Measurements from ENCODE around the gene AMOTL2.

The AMOTL2 gene

DNA sequence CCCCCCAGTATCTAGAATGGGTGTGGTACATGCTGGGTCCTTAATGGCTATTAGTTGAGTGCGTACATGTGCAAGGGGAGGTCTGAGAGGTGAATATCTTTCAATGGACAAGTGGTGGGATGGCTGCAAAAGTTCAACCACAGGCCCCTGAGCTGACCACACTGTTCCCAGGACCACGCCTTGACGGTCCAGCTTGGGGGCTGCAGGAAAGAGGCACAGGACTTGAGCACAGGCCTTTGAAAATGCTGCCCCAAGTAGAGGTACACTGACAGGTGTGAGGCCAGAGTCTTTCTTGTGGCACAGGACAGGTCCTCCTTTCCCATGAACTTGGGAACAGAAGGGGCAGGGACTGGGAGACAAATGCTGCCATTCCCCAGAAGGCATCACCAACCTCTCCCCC is 24.0 kb downstream of the AMOTL2 start:
- Histone ChIP-seq H3K27ac (ENCODE audit: low read depth, low read length) (no peak overlapping the region), H3K4me3 (ENCODE audit: low read length) (no peak overlapping the region), H3K36me3 (ENCODE audit: control insufficient read depth, low read length) (no peaks in the 10 kb centered on the region), H3K9me3 (ENCODE audit: control insufficient read depth, insufficient read depth, low read length) (peaks cover 10% of the 10 kb centered on the region), H3K79me2 (ENCODE audit: control insufficient read depth, low read length) (no peaks in the 10 kb centered on the region), H3K9me2 (replicated peaks; ENCODE audit: control insufficient read depth, low read length) (no peaks in the 10 kb centered on the region), H4K20me1 (ENCODE audit: control insufficient read depth, insufficient read depth, low read depth, low read length) (no peaks in the 10 kb centered on the region), H3K4me1 (ENCODE audit: control insufficient read depth, low read length) (no peaks in the 10 kb centered on the region), H3K27me3 (ENCODE audit: control insufficient read depth, low read length) (no peaks in the 10 kb centered on the region), H3F3A (ENCODE audit: control insufficient read depth, insufficient read depth) (no peaks in the 10 kb centered on the region), H3K4me2 (ENCODE audit: low read length) (no peak overlapping the region)
- TF ChIP-seq EZH2phosphoT487 (IDR thresholded peaks at IDR 0.05; ENCODE audit: borderline replicate concordance, low read length) (no peak), CTCF (IDR thresholded peaks at IDR 0.05; ENCODE audit: low read depth, low read length, poor library complexity, severe bottlenecking) (no peak)

DNA sequence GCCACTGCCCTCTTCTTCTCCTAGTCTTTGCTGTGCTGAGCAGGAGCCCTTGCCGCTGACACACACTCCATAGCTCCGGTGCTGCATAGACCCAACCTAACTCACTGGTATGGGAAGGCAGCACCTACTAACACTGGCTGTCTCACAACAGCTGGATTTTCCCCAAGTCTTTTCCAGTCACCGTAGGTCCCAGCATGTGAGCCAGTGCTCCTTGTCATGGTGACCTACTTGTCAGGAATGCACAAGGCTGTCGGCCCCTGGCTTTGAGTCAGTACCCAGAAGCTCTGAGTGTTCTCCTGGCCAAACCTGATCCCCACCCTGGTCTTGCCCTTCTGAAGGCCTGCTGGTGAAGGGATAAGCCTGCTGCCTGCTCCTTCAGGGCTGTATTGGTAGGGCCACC is 25.7 kb downstream of the AMOTL2 start:
- H3K4me3 ChIP-seq (ENCODE audit: low read length) = no peak overlapping the region
- no peak for TF ChIP-seq CTCF (IDR thresholded peaks at IDR 0.05; ENCODE audit: low read depth, low read length, poor library complexity, severe bottlenecking)
- TF ChIP-seq EZH2phosphoT487 (IDR thresholded peaks at IDR 0.05; ENCODE audit: borderline replicate concordance, low read length) = no peak
- H3K9me2 ChIP-seq (replicated peaks; ENCODE audit: control insufficient read depth, low read length) = no peaks in the 10 kb centered on the region
- H3K9me3 ChIP-seq (ENCODE audit: control insufficient read depth, insufficient read depth, low read length) = peaks cover 10% of the 10 kb centered on the region
- H3K27me3 ChIP-seq (ENCODE audit: control insufficient read depth, low read length) = no peaks in the 10 kb centered on the region
- H3K4me2 ChIP-seq (ENCODE audit: low read length) = no peak overlapping the region
- no peaks in the 10 kb centered on the region for H4K20me1 ChIP-seq (ENCODE audit: control insufficient read depth, insufficient read depth, low read depth, low read length)
- no peak overlapping the region for H3K27ac ChIP-seq (ENCODE audit: low read depth, low read length)
- no peaks in the 10 kb centered on the region for H3K36me3 ChIP-seq (ENCODE audit: control insufficient read depth, low read length)
- H3F3A ChIP-seq (ENCODE audit: control insufficient read depth, insufficient read depth) = no peaks in the 10 kb centered on the region
- no peaks in the 10 kb centered on the region for H3K79me2 ChIP-seq (ENCODE audit: control insufficient read depth, low read length)
- H3K4me1 ChIP-seq (ENCODE audit: control insufficient read depth, low read length) = no peaks in the 10 kb centered on the region

- Histone ChIP-seq H4K20me1 (ENCODE audit: control insufficient read depth, insufficient read depth, low read depth, low read length) (no peaks in the 10 kb centered on the region), H3K9me2 (replicated peaks; ENCODE audit: control insufficient read depth, low read length) (no peaks in the 10 kb centered on the region), H3F3A (ENCODE audit: control insufficient read depth, insufficient read depth) (no peaks in the 10 kb centered on the region), H3K27ac (ENCODE audit: low read depth, low read length) (no peak overlapping the region), H3K4me3 (ENCODE audit: low read length) (no peak overlapping the region), H3K36me3 (ENCODE audit: control insufficient read depth, low read length) (no peaks in the 10 kb centered on the region), H3K79me2 (ENCODE audit: control insufficient read depth, low read length) (no peaks in the 10 kb centered on the region), H3K9me3 (ENCODE audit: control insufficient read depth, insufficient read depth, low read length) (peaks cover 10% of the 10 kb centered on the region), H3K27me3 (ENCODE audit: control insufficient read depth, low read length) (no peaks in the 10 kb centered on the region), H3K4me1 (ENCODE audit: control insufficient read depth, low read length) (no peaks in the 10 kb centered on the region), H3K4me2 (ENCODE audit: low read length) (no peak overlapping the region)
- TF ChIP-seq EZH2phosphoT487 (IDR thresholded peaks at IDR 0.05; ENCODE audit: borderline replicate concordance, low read length) (no peak), CTCF (IDR thresholded peaks at IDR 0.05; ENCODE audit: low read depth, low read length, poor library complexity, severe bottlenecking) (no peak)
Measured at GRCh38 chr3:134347551-134347950, 26.7 kb downstream of the AMOTL2 start.

DNA sequence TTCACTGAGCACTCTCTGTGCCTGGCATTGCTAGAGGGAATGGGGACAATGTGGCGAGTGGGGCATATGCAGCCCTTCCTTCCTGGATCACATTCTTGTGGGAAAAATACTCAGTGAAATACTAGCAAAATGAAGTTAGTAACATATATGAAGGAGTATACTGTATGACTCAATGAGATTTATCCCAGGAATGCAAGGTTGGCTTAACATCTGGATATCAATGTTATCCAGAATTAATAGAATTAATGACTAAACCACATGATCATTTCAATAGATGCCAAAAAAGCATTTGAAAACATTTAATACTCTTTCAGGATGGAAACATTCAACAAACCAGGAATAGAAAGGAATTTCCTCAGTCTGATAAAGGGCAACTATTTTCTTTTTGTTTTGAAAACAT is 27.5 kb downstream of the AMOTL2 start:
- H3K79me2 ChIP-seq (ENCODE audit: control insufficient read depth, low read length) = no peaks in the 10 kb centered on the region
- no peak overlapping the region for H3K27ac ChIP-seq (ENCODE audit: low read depth, low read length)
- H3K4me2 ChIP-seq (ENCODE audit: low read length) = no peak overlapping the region
- no peaks in the 10 kb centered on the region for H3K36me3 ChIP-seq (ENCODE audit: control insufficient read depth, low read length)
- H3K9me2 ChIP-seq (replicated peaks; ENCODE audit: control insufficient read depth, low read length) = no peaks in the 10 kb centered on the region
- H3K27me3 ChIP-seq (ENCODE audit: control insufficient read depth, low read length) = no peaks in the 10 kb centered on the region
- H3K4me1 ChIP-seq (ENCODE audit: control insufficient read depth, low read length) = no peaks in the 10 kb centered on the region
- TF ChIP-seq EZH2phosphoT487 (IDR thresholded peaks at IDR 0.05; ENCODE audit: borderline replicate concordance, low read length) (no peak), CTCF (IDR thresholded peaks at IDR 0.05; ENCODE audit: low read depth, low read length, poor library complexity, severe bottlenecking) (no peak)
- H3F3A ChIP-seq (ENCODE audit: control insufficient read depth, insufficient read depth) = no peaks in the 10 kb centered on the region
- peaks cover 10% of the 10 kb centered on the region for H3K9me3 ChIP-seq (ENCODE audit: control insufficient read depth, insufficient read depth, low read length)
- no peaks in the 10 kb centered on the region for H4K20me1 ChIP-seq (ENCODE audit: control insufficient read depth, insufficient read depth, low read depth, low read length)
- H3K4me3 ChIP-seq (ENCODE audit: low read length) = no peak overlapping the region

Measured in DOHH2 (cell line).